ENCODE results near the gene ASB6.
A peak's percentile ranks its signal among the peaks of the same experiment; 100 is the strongest.

DNA sequence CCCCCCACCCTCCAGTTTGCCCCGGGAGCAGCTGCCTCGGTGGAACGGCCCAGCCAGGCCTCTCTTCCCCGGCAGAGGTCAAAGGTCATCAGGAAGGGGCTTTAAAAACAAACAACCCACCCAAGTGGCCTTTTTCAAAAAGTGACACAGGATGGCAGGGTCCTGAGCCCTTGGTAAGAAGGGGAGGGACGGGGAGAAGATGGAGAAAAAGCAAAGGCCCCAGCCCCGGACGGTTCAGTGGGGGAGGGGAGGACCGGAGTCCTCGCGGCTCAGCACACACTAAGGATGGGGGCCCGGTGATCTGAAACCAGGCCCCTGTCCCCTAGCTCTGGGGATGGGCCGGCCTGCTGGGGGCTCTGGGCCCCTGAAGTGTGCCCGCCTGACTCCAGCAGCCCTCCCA, 24.6 kb upstream of the ASB6 start:
- TF ChIP-seq JUN (CRISPR knock-in tag; IDR thresholded peaks at IDR 0.05): no peak
- no peak for TF ChIP-seq CTCF (IDR thresholded peaks at IDR 0.05)
- no peak for TF ChIP-seq ZNF416 (CRISPR knock-in tag; IDR thresholded peaks at IDR 0.05)
- TF ChIP-seq, protein P1, sequence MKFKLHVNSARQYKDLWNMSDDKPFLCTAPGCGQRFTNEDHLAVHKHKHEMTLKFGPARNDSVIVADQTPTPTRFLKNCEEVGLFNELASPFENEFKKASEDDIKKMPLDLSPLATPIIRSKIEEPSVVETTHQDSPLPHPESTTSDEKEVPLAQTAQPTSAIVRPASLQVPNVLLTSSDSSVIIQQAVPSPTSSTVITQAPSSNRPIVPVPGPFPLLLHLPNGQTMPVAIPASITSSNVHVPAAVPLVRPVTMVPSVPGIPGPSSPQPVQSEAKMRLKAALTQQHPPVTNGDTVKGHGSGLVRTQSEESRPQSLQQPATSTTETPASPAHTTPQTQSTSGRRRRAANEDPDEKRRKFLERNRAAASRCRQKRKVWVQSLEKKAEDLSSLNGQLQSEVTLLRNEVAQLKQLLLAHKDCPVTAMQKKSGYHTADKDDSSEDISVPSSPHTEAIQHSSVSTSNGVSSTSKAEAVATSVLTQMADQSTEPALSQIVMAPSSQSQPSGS (CRISPR knock-in tag; IDR thresholded peaks at IDR 0.05; ENCODE audit: borderline replicate concordance, low read depth): no peak
- no peak for TF ChIP-seq ATF6 (CRISPR knock-in tag; IDR thresholded peaks at IDR 0.05)
- TF ChIP-seq, protein P2, sequence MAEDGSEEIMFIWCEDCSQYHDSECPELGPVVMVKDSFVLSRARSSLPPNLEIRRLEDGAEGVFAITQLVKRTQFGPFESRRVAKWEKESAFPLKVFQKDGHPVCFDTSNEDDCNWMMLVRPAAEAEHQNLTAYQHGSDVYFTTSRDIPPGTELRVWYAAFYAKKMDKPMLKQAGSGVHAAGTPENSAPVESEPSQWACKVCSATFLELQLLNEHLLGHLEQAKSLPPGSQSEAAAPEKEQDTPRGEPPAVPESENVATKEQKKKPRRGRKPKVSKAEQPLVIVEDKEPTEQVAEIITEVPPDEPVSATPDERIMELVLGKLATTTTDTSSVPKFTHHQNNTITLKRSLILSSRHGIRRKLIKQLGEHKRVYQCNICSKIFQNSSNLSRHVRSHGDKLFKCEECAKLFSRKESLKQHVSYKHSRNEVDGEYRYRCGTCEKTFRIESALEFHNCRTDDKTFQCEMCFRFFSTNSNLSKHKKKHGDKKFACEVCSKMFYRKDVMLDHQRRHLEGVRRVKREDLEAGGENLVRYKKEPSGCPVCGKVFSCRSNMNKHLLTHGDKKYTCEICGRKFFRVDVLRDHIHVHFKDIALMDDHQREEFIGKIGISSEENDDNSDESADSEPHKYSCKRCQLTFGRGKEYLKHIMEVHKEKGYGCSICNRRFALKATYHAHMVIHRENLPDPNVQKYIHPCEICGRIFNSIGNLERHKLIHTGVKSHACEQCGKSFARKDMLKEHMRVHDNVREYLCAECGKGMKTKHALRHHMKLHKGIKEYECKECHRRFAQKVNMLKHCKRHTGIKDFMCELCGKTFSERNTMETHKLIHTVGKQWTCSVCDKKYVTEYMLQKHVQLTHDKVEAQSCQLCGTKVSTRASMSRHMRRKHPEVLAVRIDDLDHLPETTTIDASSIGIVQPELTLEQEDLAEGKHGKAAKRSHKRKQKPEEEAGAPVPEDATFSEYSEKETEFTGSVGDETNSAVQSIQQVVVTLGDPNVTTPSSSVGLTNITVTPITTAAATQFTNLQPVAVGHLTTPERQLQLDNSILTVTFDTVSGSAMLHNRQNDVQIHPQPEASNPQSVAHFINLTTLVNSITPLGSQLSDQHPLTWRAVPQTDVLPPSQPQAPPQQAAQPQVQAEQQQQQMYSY (CRISPR knock-in tag; IDR thresholded peaks at IDR 0.05): no peak
- TF ChIP-seq, protein P3, sequence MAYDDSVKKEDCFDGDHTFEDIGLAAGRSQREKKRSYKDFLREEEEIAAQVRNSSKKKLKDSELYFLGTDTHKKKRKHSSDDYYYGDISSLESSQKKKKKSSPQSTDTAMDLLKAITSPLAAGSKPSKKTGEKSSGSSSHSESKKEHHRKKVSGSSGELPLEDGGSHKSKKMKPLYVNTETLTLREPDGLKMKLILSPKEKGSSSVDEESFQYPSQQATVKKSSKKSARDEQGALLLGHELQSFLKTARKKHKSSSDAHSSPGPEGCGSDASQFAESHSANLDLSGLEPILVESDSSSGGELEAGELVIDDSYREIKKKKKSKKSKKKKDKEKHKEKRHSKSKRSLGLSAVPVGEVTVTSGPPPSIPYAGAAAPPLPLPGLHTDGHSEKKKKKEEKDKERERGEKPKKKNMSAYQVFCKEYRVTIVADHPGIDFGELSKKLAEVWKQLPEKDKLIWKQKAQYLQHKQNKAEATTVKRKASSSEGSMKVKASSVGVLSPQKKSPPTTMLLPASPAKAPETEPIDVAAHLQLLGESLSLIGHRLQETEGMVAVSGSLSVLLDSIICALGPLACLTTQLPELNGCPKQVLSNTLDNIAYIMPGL (CRISPR knock-in tag; IDR thresholded peaks at IDR 0.05): no peak
- TF ChIP-seq FOXJ3 (CRISPR knock-in tag; IDR thresholded peaks at IDR 0.05; ENCODE audit: borderline replicate concordance): no peak
- TF ChIP-seq MAX (CRISPR knock-in tag; IDR thresholded peaks at IDR 0.05): peak; percentile 33; the same call in 1 of the 2 replicates
- TF ChIP-seq ESRRA (CRISPR knock-in tag; IDR thresholded peaks at IDR 0.05; ENCODE audit: borderline replicate concordance): no peak
- no peak for TF ChIP-seq JAZF1 (CRISPR knock-in tag; IDR thresholded peaks at IDR 0.05)
